ENCODE results near the gene MCCC1.
A peak's percentile ranks its signal among the peaks of the same experiment; 100 is the strongest.

The MCCC1 gene

DNA sequence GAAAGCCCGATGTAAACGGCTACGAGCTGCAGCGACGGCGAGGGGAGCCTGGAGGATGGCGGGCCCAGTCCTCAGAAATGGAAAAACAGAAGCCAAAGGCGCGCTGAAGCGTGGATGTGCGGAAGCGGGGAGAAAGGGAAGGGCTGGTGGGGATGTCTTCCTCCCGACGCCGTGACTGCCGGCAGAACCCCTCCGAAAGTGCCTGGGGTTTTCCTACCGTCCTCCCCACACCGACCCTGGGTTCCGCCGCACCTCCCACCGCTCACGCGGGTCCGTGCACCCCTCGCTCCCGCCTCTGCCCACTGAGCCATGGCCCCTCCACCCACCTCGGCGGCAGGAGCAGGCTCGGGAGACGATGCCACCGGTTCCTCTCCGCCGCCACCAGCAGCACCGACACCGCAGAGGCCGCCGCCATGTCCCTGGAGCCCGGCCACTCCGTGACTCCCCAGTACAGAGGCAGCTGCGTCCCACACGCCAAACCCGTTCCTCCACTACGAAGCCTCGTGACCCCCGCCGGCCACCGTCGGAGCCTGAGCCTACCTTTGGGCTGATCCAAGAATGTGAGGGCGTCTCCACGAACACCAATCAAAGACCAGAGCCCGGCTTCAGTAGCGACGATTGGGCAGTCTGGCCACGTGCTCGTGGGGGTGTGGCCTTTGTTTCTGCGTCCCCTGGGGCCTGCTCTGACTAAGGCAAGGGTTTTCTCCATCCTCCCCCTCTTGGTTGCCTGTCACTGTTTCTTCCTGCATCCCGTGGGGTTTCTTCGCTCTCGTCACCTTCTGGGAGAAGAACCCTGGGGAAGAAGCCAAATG lies at the start of gene MCCC1:
Gene MCCC1 (minus strand): TSS at position 471 of the 812 bp plus-strand sequence. CDS start 56 bp downstream, at position 415.
- DNase-seq = peak; percentile 96
- Mint-ChIP-seq H3K27me3 (no peaks in the 10 kb centered on the region), H3K27ac (peak within 1 kb of the TSS; percentile 98), H3K4me3 (peak within 1 kb of the TSS; percentile 96), H3K36me3 (ENCODE audit: low read depth) (peaks cover 34% of the 10 kb centered on the region), H3K4me1 (ENCODE audit: low read depth) (peaks cover 36% of the 10 kb centered on the region), H3K9me3 (no peaks in the 10 kb centered on the region)

DNA sequence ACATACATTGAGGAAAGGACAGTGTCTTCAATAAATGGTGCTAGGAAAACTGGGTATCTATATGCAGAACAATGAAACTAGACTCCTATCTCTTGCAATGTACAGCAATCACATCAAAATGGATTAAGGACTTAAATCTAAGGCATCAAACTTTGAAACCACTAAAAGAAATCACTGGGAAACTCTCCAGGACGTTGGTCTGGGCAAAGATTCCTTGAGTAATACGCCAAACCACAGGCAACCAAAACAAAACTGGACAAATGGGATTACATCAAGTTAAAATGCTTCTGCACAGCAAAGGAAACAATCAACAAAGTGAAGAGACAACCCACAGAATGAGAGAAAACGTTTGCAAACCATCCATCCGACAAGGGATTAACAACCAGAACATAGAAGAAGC lies 48.8 kb upstream of the MCCC1 start:
- no peak for DNase-seq
- peaks cover 1% of the 10 kb centered on the region for H3K4me1 Mint-ChIP-seq (ENCODE audit: low read depth)
- no peak overlapping the region for H3K4me3 Mint-ChIP-seq
- peaks cover 10% of the 10 kb centered on the region for H3K36me3 Mint-ChIP-seq (ENCODE audit: low read depth)
- no peaks in the 10 kb centered on the region for H3K9me3 Mint-ChIP-seq
- no peaks in the 10 kb centered on the region for H3K27me3 Mint-ChIP-seq
- H3K27ac Mint-ChIP-seq = no peak overlapping the region

DNA sequence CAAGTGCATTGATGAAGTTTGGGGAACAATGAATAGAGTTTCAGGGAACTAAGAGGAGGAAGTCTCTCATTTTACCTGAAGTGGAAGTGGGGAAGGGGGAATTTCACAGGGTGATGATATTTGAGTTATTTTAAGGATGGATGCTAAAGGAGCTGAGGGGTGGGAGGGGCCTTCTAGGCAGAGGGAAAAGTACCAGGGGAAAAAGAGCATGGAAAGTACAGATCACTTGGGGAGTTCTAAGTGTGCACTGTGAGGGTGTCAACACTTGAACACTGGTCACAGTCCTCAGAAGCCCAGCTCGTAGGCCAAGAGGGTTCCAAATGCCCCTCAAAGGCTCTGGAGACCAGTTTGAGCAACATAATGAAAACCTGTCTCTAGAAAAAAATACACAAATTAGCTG lies 45.1 kb upstream of the MCCC1 start:
- DNase-seq = no peak
- Mint-ChIP-seq H3K4me3 (no peak overlapping the region), H3K27me3 (no peaks in the 10 kb centered on the region), H3K36me3 (ENCODE audit: low read depth) (peaks cover 6% of the 10 kb centered on the region), H3K9me3 (no peaks in the 10 kb centered on the region), H3K27ac (no peak overlapping the region), H3K4me1 (ENCODE audit: low read depth) (peaks cover 4% of the 10 kb centered on the region)

DNA sequence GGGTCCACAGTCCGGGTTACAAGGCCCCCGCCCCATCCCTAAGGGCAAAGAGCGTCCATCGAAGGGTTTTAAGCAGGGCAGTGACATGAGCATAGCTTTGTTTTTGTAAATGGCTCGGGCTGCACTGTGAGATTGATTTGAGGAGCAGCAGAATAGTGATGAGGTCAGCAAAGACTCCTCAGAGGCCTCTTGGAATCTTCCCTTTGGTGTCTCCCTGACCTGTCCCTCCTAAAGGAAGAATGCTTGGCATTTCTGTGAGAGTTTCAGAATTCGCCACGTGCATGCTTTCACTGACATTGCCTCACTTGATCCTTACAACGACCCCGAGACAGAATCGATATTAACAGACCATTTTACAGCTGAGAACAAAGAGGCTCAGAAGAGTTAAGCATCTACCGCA lies 42.9 kb upstream of the MCCC1 start:
- peaks cover 4% of the 10 kb centered on the region for H3K4me1 Mint-ChIP-seq (ENCODE audit: low read depth)
- no peak overlapping the region for H3K27ac Mint-ChIP-seq
- no peak for DNase-seq
- no peaks in the 10 kb centered on the region for H3K27me3 Mint-ChIP-seq
- H3K4me3 Mint-ChIP-seq = no peak overlapping the region
- peaks cover 6% of the 10 kb centered on the region for H3K36me3 Mint-ChIP-seq (ENCODE audit: low read depth)
- no peaks in the 10 kb centered on the region for H3K9me3 Mint-ChIP-seq

DNA sequence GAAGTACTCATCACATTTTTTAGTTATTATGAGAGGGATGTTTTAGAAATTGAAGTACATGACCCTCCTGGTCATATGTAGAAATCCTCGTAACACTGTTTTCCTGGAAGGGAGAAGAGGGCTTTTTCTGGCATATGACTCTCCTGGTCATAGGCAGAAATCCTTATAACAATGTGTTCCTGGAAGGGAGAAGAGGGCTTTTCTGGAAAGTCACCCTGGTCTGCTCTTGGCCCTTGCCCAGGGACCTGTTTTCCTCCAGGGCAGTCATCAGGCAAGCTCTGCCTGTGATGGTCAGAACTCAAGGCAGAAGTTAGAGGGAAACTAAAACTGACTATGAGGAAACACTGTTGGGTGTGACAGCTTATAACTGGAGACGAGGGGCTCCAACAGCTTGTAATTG lies 35.5 kb upstream of the MCCC1 start:
- Mint-ChIP-seq H3K4me1 (ENCODE audit: low read depth) (no peaks in the 10 kb centered on the region), H3K9me3 (no peaks in the 10 kb centered on the region), H3K27me3 (no peaks in the 10 kb centered on the region), H3K36me3 (ENCODE audit: low read depth) (peaks cover 48% of the 10 kb centered on the region), H3K27ac (no peak overlapping the region), H3K4me3 (no peak overlapping the region)
- DNase-seq = no peak

DNA sequence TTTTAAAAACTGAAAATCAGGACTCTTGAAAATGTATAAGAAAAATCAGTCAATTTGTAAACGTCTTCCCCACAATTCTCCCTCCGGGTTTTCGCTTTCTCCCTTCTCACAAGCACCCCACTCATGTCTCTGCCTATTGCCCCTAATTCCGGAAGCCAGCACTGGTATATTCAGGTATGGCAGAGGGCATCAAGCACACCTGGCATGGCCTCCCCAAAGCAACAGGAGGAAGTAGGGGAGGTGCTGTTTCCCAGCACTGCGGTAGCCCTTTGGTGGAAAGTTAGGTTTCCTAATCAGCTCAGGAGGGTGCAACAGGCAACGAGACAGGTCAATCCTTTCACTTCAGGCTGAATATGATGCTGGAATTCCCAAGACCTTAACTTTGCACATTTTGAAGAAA lies 33.1 kb upstream of the MCCC1 start:
- H3K9me3 Mint-ChIP-seq = peaks cover 7% of the 10 kb centered on the region
- H3K4me3 Mint-ChIP-seq = no peak overlapping the region
- peaks cover 57% of the 10 kb centered on the region for H3K36me3 Mint-ChIP-seq (ENCODE audit: low read depth)
- no peak for DNase-seq
- no peaks in the 10 kb centered on the region for H3K27me3 Mint-ChIP-seq
- H3K27ac Mint-ChIP-seq = no peak overlapping the region
- H3K4me1 Mint-ChIP-seq (ENCODE audit: low read depth) = no peaks in the 10 kb centered on the region

DNA sequence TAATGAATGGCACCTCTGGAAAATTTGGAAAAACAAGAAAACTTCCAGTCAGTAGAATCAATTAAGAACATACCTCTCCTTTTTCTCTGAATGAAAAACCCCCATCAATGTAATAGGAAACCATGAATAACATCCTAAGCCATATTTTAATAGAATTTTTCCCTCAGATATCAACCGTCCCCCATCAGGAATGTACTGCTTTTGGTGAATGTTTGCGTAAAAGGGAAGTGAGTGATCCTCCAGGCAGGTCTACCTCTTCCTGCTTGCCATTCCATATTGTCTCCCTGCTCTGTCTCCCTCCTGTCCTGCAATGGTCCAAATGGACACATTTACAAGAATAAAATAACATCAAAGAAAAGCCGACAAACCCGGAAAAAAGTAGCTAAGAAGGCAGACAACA lies 32.4 kb upstream of the MCCC1 start:
- no peak overlapping the region for H3K27ac Mint-ChIP-seq
- peaks cover 57% of the 10 kb centered on the region for H3K36me3 Mint-ChIP-seq (ENCODE audit: low read depth)
- DNase-seq = no peak
- H3K4me3 Mint-ChIP-seq = no peak overlapping the region
- no peaks in the 10 kb centered on the region for H3K27me3 Mint-ChIP-seq
- H3K9me3 Mint-ChIP-seq = peaks cover 7% of the 10 kb centered on the region
- no peaks in the 10 kb centered on the region for H3K4me1 Mint-ChIP-seq (ENCODE audit: low read depth)

DNA sequence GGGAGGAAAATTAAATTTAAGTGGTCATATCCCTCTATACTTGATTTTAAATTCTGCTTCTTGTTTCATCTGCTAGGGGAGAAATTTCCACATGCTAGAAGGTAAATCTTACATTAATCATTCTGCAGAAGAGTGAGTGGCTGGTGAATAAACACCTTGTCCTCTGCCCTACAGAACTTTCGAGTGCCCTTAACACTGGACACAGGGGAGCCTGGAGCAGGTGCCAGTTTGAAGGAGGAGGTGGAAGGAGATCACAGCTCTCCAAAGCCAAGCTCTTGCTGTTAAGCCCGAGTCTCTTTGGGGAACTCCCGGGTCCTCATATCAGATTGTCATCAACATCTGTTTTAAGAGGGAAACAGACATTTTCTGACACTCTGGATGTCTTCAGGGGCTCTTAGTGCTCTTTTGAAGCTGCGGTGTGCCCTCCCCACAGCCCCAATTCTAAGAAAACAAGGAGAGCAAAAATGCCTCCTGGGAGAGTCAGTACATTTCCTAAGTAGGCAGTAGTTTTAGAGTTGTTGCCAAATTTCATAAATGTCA lies 32.0 kb upstream of the MCCC1 start:
- Mint-ChIP-seq H3K4me1 (ENCODE audit: low read depth) (no peaks in the 10 kb centered on the region), H3K9me3 (peaks cover 7% of the 10 kb centered on the region), H3K36me3 (ENCODE audit: low read depth) (peaks cover 57% of the 10 kb centered on the region), H3K4me3 (no peak overlapping the region), H3K27me3 (no peaks in the 10 kb centered on the region), H3K27ac (no peak overlapping the region)
- DNase-seq = no peak

DNA sequence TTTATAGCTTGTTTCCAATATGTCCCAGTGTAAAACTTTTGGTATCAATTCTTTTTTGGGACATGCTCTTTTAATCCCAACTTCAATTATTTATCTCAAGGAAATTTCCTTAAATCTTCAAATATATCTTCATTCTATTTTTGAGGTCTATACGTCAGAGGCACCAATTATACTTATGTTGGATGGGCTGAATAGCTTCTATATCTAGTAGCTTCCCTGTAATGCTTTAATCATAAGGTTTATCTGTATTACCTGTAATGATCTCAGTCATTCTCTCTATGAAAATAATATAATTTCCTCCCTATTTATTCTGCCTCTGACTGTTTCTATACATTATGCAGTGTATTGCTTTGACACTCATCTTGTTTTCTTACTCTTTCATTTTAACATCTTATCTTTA lies 29.9 kb upstream of the MCCC1 start:
- H3K36me3 Mint-ChIP-seq (ENCODE audit: low read depth) = peaks cover 41% of the 10 kb centered on the region
- H3K27ac Mint-ChIP-seq = no peak overlapping the region
- no peaks in the 10 kb centered on the region for H3K27me3 Mint-ChIP-seq
- peaks cover 7% of the 10 kb centered on the region for H3K9me3 Mint-ChIP-seq
- DNase-seq = no peak
- H3K4me1 Mint-ChIP-seq (ENCODE audit: low read depth) = no peaks in the 10 kb centered on the region
- H3K4me3 Mint-ChIP-seq = no peak overlapping the region

DNA sequence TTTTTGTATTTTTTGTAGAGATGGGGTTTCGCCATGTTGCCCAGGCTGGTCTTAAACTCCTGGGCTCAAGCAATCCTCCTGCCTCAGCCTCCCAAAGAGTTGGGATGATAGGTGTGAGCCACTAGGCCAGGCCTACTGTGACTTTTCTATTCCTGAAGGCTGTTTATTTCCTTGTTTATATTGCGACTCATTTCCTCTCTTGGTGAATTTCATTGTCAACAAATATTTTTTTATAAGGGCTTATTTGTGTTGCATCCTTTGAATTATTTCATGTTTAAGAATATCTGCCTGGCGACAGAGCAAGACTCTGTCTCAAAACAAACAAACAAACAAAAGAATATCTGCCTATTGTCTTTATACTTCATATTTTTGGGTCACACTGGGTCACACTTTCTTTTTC lies 29.4 kb upstream of the MCCC1 start:
- Mint-ChIP-seq H3K4me1 (ENCODE audit: low read depth) (peaks cover 5% of the 10 kb centered on the region), H3K27ac (no peak overlapping the region), H3K27me3 (no peaks in the 10 kb centered on the region), H3K36me3 (ENCODE audit: low read depth) (peaks cover 35% of the 10 kb centered on the region), H3K9me3 (peaks cover 7% of the 10 kb centered on the region), H3K4me3 (no peak overlapping the region)
- no peak for DNase-seq

DNA sequence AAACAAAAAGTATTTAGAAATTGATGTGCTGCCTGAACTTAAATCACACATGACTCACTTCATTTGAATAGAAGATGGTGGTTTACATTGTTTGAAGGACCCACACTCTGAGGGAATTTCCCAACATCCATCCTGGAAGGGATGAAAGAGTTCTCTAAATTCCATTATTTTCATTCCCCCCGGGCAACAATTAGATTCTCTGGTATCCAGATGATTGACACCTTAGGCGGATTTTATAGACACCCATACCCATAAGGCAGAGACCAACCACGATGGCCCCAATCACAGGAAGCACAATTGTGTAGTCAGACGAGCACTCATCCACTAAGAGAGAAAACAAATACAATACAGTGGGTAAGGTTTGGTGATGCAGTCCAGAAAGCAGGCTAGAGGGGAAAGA lies 24.6 kb upstream of the MCCC1 start:
- Mint-ChIP-seq H3K27me3 (no peaks in the 10 kb centered on the region), H3K4me3 (no peak overlapping the region), H3K4me1 (ENCODE audit: low read depth) (peaks cover 8% of the 10 kb centered on the region), H3K36me3 (ENCODE audit: low read depth) (peaks cover 4% of the 10 kb centered on the region), H3K27ac (no peak overlapping the region), H3K9me3 (no peaks in the 10 kb centered on the region)
- DNase-seq = no peak

DNA sequence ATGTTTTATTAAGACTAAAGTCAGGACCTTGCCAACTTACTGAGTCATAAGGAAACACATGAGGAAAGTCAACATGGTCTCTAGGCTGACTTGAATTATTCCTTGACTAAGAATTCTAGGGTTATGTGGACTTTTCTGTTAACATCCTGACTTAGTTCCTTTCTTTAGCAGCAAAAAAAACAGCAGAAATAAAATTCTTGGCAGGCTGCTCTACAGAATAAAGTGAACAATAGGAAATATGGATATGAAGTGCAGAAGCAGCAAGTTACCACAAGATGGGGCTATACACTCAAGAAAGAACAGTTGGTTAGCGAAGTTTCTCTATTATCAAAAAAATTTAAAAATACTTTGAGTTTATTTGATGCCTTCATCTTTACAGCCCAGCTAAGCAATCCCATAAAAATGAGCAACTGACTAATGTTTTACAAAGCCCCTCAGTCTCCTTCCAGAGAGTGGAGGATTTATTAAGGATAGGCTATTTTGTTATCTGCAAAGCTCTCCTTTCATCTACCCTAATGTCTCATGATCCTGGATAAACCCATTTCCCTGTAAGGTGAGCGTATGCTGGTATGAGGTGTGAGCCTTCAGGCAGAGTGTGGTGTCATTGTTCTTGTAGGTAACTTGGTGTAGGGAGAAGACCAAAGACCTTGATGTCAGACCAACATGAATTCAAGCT lies 23.1 kb upstream of the MCCC1 start:
- DNase-seq = no peak
- Mint-ChIP-seq H3K27me3 (peaks cover 5% of the 10 kb centered on the region), H3K36me3 (ENCODE audit: low read depth) (no peaks in the 10 kb centered on the region), H3K27ac (no peak overlapping the region), H3K9me3 (no peaks in the 10 kb centered on the region), H3K4me3 (no peak overlapping the region), H3K4me1 (ENCODE audit: low read depth) (peaks cover 8% of the 10 kb centered on the region)

DNA sequence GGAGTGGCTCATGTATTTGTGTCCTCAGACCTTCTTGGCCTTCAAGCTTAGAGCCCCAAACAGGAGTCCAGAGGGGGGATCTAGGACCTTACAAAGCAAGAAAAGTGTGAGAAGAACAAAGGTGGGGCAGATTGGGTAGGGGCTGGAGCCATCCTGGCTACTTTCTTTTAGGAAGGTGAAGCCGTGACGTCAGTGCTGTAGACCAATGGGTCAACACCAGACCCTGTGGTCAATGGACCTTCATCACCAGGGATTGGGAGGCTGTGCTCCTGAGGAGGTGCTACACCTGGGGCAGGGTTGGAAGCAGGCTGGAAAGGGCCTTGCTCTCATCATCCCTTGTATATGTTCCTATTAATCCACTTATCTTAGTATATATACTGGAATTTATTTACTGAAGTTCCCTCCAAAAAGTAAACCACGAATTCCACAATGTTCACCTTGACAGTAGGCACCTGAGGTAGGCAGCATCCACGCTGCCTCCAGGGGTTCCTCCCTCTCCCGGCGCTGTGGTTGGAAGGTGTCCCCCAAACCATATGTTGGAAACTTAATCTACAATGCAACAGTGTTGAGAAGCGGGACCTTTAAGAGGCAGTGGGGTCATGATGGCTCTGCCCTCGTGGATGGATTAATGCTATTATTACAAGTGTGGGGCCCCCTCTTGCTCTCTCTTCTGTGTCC lies 21.4 kb upstream of the MCCC1 start:
- peaks cover 16% of the 10 kb centered on the region for H3K4me1 Mint-ChIP-seq (ENCODE audit: low read depth)
- no peak overlapping the region for H3K4me3 Mint-ChIP-seq
- H3K27ac Mint-ChIP-seq = no peak overlapping the region
- H3K36me3 Mint-ChIP-seq (ENCODE audit: low read depth) = no peaks in the 10 kb centered on the region
- H3K9me3 Mint-ChIP-seq = no peaks in the 10 kb centered on the region
- DNase-seq = no peak
- H3K27me3 Mint-ChIP-seq = peaks cover 18% of the 10 kb centered on the region

DNA sequence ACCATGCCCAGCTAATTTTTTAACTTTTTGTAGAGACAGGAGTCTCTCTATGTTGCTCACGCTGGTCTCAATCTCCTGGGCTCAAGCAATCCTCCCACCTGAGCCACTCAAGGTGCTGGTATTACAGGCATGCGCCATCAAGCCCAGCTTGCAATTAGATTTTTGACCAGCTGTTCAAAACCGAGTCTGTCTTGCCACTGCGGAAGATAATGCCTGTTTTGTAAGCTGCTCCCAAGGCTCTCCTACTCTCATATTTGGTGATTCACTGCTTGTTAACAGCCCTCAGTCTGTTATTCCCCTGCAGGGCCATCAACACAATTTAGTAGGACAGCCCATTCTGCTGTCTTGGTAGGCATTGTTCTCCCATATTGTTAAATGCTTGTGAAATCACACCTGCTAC lies 17.8 kb upstream of the MCCC1 start:
- Mint-ChIP-seq H3K36me3 (ENCODE audit: low read depth) (no peaks in the 10 kb centered on the region), H3K4me3 (no peak overlapping the region), H3K27ac (no peak overlapping the region), H3K27me3 (peaks cover 20% of the 10 kb centered on the region), H3K9me3 (peaks cover 2% of the 10 kb centered on the region), H3K4me1 (ENCODE audit: low read depth) (peaks cover 8% of the 10 kb centered on the region)
- DNase-seq = no peak

All from activated T-cell treated with anti-CD3 and anti-CD28 coated beads, Interleukin-2, amount 50 U/mL, for 24 hours (primary cell).